NT2/D1 (cell line): ENCODE measurements around the gene SGSM2.

Experiments used
- YY1 ChIP-seq: IDR thresholded peaks from 2 replicates; pipeline ENCODE4 v1.6.1; 2011; ENCODE audit not compliant: insufficient read length, insufficient read depth
- ZNF274 ChIP-seq: IDR thresholded peaks from 2 replicates; pipeline ENCODE4 v1.6.1; 2011; ENCODE audit warnings: mild to moderate bottlenecking, low read depth, low read length

- TF ChIP-seq ZNF274: no peak
- TF ChIP-seq YY1: no peak
Measured at GRCh38 chr17:2421315-2422147, 84.2 kb downstream of the SGSM2 start.
